Measurements from ENCODE around the gene CPLX3. TPM values are rescaled to one million over a fixed set of nuclear protein-coding genes. Genes with fewer than 3 reads are reported as not detected.

Gene CPLX3
- total RNA-seq, 4 donors from 2014 or later, result 0.47 TPM; not detected in 3

- H3K4me1 ChIP-seq, result peaks cover 59% of the 10 kb centered on the region
- no peaks in the 10 kb centered on the region for H3K27me3 ChIP-seq
These were observed 33.0 kb upstream of the CPLX3 start for GRCh38 chr15:74793135-74794028.

DNA sequence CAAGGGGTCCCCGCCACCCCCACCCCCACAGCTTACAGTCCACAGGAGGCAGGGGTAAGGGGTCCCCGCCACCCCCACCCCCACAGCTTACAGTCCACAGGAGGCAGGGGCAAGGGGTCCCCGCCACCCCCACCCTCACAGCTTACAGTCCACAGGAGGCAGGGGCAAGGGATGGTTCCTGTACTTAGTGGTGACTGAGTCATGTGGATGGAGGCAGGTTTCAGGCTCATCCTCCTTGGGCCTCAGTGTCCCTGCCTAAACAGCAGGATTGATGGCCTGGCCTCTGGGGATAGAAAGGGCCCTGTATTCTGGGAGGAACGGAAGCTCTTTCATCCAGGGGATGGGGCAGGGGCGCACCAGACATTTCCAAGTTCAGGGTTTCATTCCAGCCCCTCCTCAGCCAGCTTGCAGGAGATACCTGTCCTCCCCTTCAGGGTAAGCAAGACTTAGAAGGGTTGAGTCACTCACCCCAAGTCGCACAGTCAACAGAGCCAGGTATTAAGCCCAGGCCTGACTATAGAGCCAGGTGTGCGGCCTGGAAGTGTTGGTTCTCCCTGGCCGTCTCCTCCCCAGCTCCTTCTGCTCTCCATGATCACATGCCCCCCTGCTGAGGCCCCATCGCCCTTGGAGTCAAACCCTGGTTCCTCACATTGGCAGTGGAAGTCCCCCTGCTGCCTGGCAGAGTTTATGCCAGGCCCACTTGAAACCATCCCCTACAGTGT is 32.0 kb upstream of the CPLX3 start:
- WGBS, result no CpG with 5 or more reads among the region's 9 CpGs
- no peak for DNase-seq (ENCODE audit: low spot score in 2 of 2)
- no peaks in the 10 kb centered on the region for H3K9me3 ChIP-seq
- no peaks in the 10 kb centered on the region for H3K27me3 ChIP-seq
- H3K27ac ChIP-seq, result no peak overlapping the region
- no peak overlapping the region for H3K4me3 ChIP-seq
- TF ChIP-seq POLR2AphosphoS5 (IDR thresholded peaks at IDR 0.05) (no peak), POLR2A (IDR thresholded peaks at IDR 0.05) (no peak), EP300 (IDR thresholded peaks at IDR 0.05) (no peak), CTCF (IDR thresholded peaks at IDR 0.05) (no peak)
- peaks cover 59% of the 10 kb centered on the region for H3K4me1 ChIP-seq
- H3K36me3 ChIP-seq, result peaks cover 12% of the 10 kb centered on the region

More at GRCh38 chr15:74793135-74794028, 33.0 kb upstream of the CPLX3 start:
- 47% methylated on average over 7 of the region's 12 CpGs for WGBS
- H3K4me3 ChIP-seq, result no peak overlapping the region
- no peak overlapping the region for H3K27ac ChIP-seq
- no peaks in the 10 kb centered on the region for H3K9me3 ChIP-seq
- DNase-seq (ENCODE audit: low spot score in 2 of 2), result no peak
- H3K36me3 ChIP-seq, result peaks cover 3% of the 10 kb centered on the region
- TF ChIP-seq CTCF (IDR thresholded peaks at IDR 0.05) (peak; percentile 8 to 10), POLR2AphosphoS5 (IDR thresholded peaks at IDR 0.05) (no peak)

DNA sequence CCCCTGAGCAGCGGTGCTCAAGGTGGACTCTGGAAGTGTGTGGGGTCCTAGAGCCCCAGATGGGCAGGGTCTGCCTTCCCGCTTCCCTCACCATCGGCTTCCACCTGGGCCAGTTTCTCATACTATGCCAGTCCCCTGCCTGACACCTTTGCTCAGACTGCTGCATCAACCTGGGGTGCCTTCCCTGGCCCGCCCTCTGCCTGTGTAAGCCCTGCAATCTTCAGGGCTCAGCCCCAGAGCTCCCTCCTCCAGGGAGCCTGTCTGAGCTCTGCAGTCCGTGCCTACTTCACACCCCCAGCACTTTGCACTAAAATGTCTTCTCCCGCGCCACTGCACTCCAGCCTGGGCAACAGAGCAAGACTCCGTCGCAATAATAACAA is 31.5 kb upstream of the CPLX3 start:
- H3K4me3 ChIP-seq, result no peak overlapping the region
- H3K4me1 ChIP-seq, result peaks cover 59% of the 10 kb centered on the region
- no peaks in the 10 kb centered on the region for H3K27me3 ChIP-seq
- no peak for DNase-seq (ENCODE audit: low spot score in 2 of 2)
- no peak overlapping the region for H3K27ac ChIP-seq
- no peak for TF ChIP-seq EP300 (IDR thresholded peaks at IDR 0.05)
- TF ChIP-seq CTCF (IDR thresholded peaks at IDR 0.05), result no peak
- no peak for TF ChIP-seq POLR2A (IDR thresholded peaks at IDR 0.05)
- TF ChIP-seq POLR2AphosphoS5 (IDR thresholded peaks at IDR 0.05), result no peak
- WGBS, result 94% methylated on average over 8 of the region's 9 CpGs
- peaks cover 17% of the 10 kb centered on the region for H3K36me3 ChIP-seq
- no peaks in the 10 kb centered on the region for H3K9me3 ChIP-seq

DNA sequence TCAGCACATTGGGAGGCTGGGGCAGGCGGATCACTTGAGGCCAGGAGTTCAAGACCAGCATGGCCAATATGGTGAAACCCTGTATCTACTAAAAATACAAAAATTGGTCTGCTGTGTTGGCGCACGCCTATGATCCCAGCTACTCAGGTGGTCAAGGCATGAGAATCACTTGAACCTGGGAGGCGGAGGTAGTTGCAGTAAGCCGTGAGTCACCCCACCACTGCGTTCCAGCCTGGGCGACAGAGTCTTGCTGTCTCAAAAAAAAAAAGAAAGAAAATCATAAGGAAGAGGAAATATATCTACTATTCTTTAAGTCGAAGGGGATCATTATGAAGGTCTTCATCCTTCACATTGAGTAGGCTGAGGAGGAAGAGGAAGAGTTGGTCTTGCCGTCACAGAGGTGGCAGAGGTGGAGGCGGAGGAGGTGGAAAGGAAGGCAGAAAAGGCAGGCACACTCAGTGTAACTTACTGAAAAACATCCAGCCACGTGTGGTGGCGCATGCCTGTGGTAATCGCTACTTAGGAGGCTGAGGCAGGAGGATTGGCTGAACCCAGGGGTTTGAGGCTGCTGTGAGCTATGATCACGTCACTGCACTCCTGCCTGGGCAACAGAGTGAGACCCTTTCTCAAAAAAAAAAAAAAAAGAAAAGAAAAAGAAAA is 30.3 kb upstream of the CPLX3 start:
- H3K4me1 ChIP-seq, result peaks cover 53% of the 10 kb centered on the region

More for the DNA sequence above, 30.3 kb upstream of the CPLX3 start:
- WGBS, result 85% methylated on average over 14 of the region's 14 CpGs
- H3K27ac ChIP-seq, result no peak overlapping the region
- no peak for DNase-seq (ENCODE audit: low spot score in 2 of 2)
- H3K27me3 ChIP-seq, result no peaks in the 10 kb centered on the region
- no peaks in the 10 kb centered on the region for H3K9me3 ChIP-seq
- TF ChIP-seq EP300 (IDR thresholded peaks at IDR 0.05), result no peak
- no peak for TF ChIP-seq CTCF (IDR thresholded peaks at IDR 0.05)
- no peak for TF ChIP-seq POLR2AphosphoS5 (IDR thresholded peaks at IDR 0.05)
- TF ChIP-seq POLR2A (IDR thresholded peaks at IDR 0.05), result no peak
- no peak overlapping the region for H3K4me3 ChIP-seq
- H3K36me3 ChIP-seq, result peaks cover 27% of the 10 kb centered on the region
